Mucosa of descending colon (tissue), 3 donors: Measurements from ENCODE around the gene PRKG1. TPM values are rescaled to one million over a fixed set of nuclear protein-coding genes. Genes with fewer than 3 reads are reported as not detected.
A peak's percentile ranks its signal among the peaks of the same experiment; 100 is the strongest.

ENCODE experiments used
- ATAC-seq: fragments of 200-7000 bp; cut with Tn5 transposase; one replicate; pipeline ENCODE4 v1.9.1; 2020; ENCODE audit warnings: mild to moderate bottlenecking, moderate library complexity
- DNase-seq, 3 donors: peaks; one replicate each; pipeline ENCODE4 v3.0.0-alpha.2; 2020
- H3K36me3 ChIP-seq: fragments of 200-600 bp; one replicate; pipeline ENCODE4 v1.8.0; 2021; ENCODE audit warnings: low read depth, mild to moderate bottlenecking
- H3K4me1 ChIP-seq: fragments of 200-600 bp; one replicate; pipeline ENCODE4 v1.8.0; 2021; ENCODE audit warnings: low read depth, mild to moderate bottlenecking
- H3K4me3 ChIP-seq: fragments of 200-600 bp; one replicate; pipeline ENCODE4 v1.8.0; 2021; ENCODE audit warnings: mild to moderate bottlenecking
- H3K9me3 ChIP-seq: fragments of 200-600 bp; one replicate; pipeline ENCODE4 v1.8.0; 2021; ENCODE audit warnings: mild to moderate bottlenecking
- CTCF ChIP-seq: fragments of 200-600 bp; IDR thresholded peaks from one replicate; pipeline ENCODE4 v1.8.0; 2022; ENCODE audit warnings: antibody characterized with exemption, mild to moderate bottlenecking
- intact Hi-C, 2 donors: fragments of 100-400 bp; cut with DNase I in 1 of 2; cut with micrococcal nuclease in 1 of 2; formaldehyde crosslinking; loops; one replicate each; pipeline versions ENCODE4 v1.11.0 to v1.11.1; 2022; cut with DNase I, micrococcal nuclease
- total RNA-seq, 3 donors: library from RNA; stranded (reverse); fragmentation: NEBNext Ultra II Directional in 2 of 3; extraction: Animal tissue kit (Norgen Biotek cat#: 25700) in 2 of 3; gene quantifications; one replicate each; pipeline versions ENCODE4 v1.2.1 to v1.2.4, GENCODE V29; 2021 to 2023
- donor health status: DM: no; HTN: no; CAD: no; lungs with moderate emphysema.
- donor health status: DM: no; HTN: no; CAD: no.
- donor health status: DM: no; HTN: yes; CAD: no.

The PRKG1 gene
- total RNA-seq, 3 donors from 2014 or later: 17.1 to 55.6 (median 21.1) TPM

- ATAC-seq (peak; percentile 48), DNase-seq (no peak)
- intact Hi-C loops: no loop called here
- Histone ChIP-seq H3K36me3 (no peaks in the 10 kb centered on the region), H3K9me3 (no peaks in the 10 kb centered on the region), H3K4me1 (peaks cover 8% of the 10 kb centered on the region), H3K4me3 (no peak overlapping the region)
- no peak for TF ChIP-seq CTCF
Observed at GRCh38 chr10:51488766-51489408, 414.6 kb downstream of the PRKG1 start.

- DNase-seq: no peak
- intact Hi-C loops: no loop called here
- no peaks in the 10 kb centered on the region for H3K4me1 ChIP-seq
- no peak for TF ChIP-seq CTCF
- no peak for ATAC-seq
- no peaks in the 10 kb centered on the region for H3K9me3 ChIP-seq
- H3K4me3 ChIP-seq: no peak overlapping the region
- H3K36me3 ChIP-seq: no peaks in the 10 kb centered on the region
Observed at GRCh38 chr10:51498424-51498823, 424.1 kb downstream of the PRKG1 start.

- intact Hi-C loops: no loop called here
- H3K4me1 ChIP-seq: no peaks in the 10 kb centered on the region
- H3K4me3 ChIP-seq: no peak overlapping the region
- DNase-seq (no peak), ATAC-seq (no peak)
- H3K9me3 ChIP-seq: no peaks in the 10 kb centered on the region
- no peak for TF ChIP-seq CTCF
- no peaks in the 10 kb centered on the region for H3K36me3 ChIP-seq
Observed at GRCh38 chr10:51501396-51501795, 427.1 kb downstream of the PRKG1 start.

GRCh38 chr10:51502124-51502523 lies 427.8 kb downstream of the PRKG1 start:
- DNase-seq (no peak), ATAC-seq (no peak)
- Histone ChIP-seq H3K9me3 (no peaks in the 10 kb centered on the region), H3K36me3 (no peaks in the 10 kb centered on the region), H3K4me1 (no peaks in the 10 kb centered on the region), H3K4me3 (no peak overlapping the region)
- intact Hi-C loops: no loop called here
- TF ChIP-seq CTCF: no peak

GRCh38 chr10:51503378-51503777 lies 429.1 kb downstream of the PRKG1 start:
- H3K4me3 ChIP-seq: no peak overlapping the region
- TF ChIP-seq CTCF: no peak
- no peak for ATAC-seq
- no peaks in the 10 kb centered on the region for H3K36me3 ChIP-seq
- no peak for DNase-seq
- H3K4me1 ChIP-seq: no peaks in the 10 kb centered on the region
- intact Hi-C loops: no loop called here
- H3K9me3 ChIP-seq: no peaks in the 10 kb centered on the region

GRCh38 chr10:51507476-51507875 lies 433.2 kb downstream of the PRKG1 start:
- ATAC-seq (no peak), DNase-seq (no peak)
- no peaks in the 10 kb centered on the region for H3K9me3 ChIP-seq
- intact Hi-C loops: no loop called here
- no peak overlapping the region for H3K4me3 ChIP-seq
- H3K4me1 ChIP-seq: no peaks in the 10 kb centered on the region
- H3K36me3 ChIP-seq: no peaks in the 10 kb centered on the region
- no peak for TF ChIP-seq CTCF
